H9 (cell line): ENCODE data around the gene HMSD. TPM values are rescaled to one million over a fixed set of nuclear protein-coding genes. Genes with fewer than 3 reads are reported as not detected.
"Not testable (repeated sequence)": the region's sequence is repeated elsewhere in the genome, so short reads cannot be mapped to it uniquely, and the experiment has no call there.

Experiments
- DNase-seq: peaks from one replicate; pipeline ENCODE4 v3.0.0-alpha.2; 2017
- H2AFZ ChIP-seq: one replicate; pipeline ENCODE4 v1.6.1; 2013; ENCODE audit warnings: mild to moderate bottlenecking, low read length, control low read depth, moderate library complexity
- H2AK5ac ChIP-seq: 2 replicates; pipeline ENCODE4 v1.6.1; 2013; ENCODE audit warnings: low read length, control low read depth, mixed read lengths; ENCODE audit not compliant: insufficient read length
- H2BK120ac ChIP-seq: one replicate; pipeline ENCODE4 v1.6.1; 2013; ENCODE audit warnings: low read depth, mild to moderate bottlenecking, low read length, control low read depth, inconsistent platforms; ENCODE audit not compliant: poor library complexity, severe bottlenecking
- H2BK12ac ChIP-seq: 2 replicates; pipeline ENCODE4 v1.6.1; 2013; ENCODE audit warnings: low read length, control low read depth, mixed read lengths, low read depth; ENCODE audit not compliant: insufficient read length
- H2BK15ac ChIP-seq: 2 replicates; pipeline ENCODE4 v1.6.1; 2013; ENCODE audit warnings: low read depth, low read length, control low read depth
- H2BK20ac ChIP-seq: one replicate; pipeline ENCODE4 v1.6.1; 2013; ENCODE audit warnings: low read depth, mild to moderate bottlenecking, low read length, control low read depth, inconsistent platforms; ENCODE audit not compliant: poor library complexity, severe bottlenecking
- H2BK5ac ChIP-seq: 2 replicates; pipeline ENCODE4 v1.6.1; 2013; ENCODE audit warnings: low read length, control low read depth, mixed read lengths; ENCODE audit not compliant: insufficient read length
- H3K14ac ChIP-seq: 2 replicates; pipeline ENCODE4 v1.6.1; 2013; ENCODE audit warnings: low read length, control low read depth; ENCODE audit not compliant: insufficient read depth
- H3K18ac ChIP-seq: 2 replicates; pipeline ENCODE4 v1.6.1; 2013; ENCODE audit warnings: low read depth, mild to moderate bottlenecking, mixed read lengths, low read length, control low read depth; ENCODE audit not compliant: insufficient read length
- H3K23ac ChIP-seq: 2 replicates; pipeline ENCODE4 v1.6.1; 2013; ENCODE audit warnings: low read length, control low read depth, mixed read lengths, low read depth; ENCODE audit not compliant: insufficient read length
- H3K23me2 ChIP-seq: 2 replicates; pipeline ENCODE4 v1.6.1; 2013; ENCODE audit warnings: low read depth, mild to moderate bottlenecking, mixed read lengths, low read length, control low read depth; ENCODE audit not compliant: insufficient read length, poor library complexity, severe bottlenecking
- H3K27ac ChIP-seq: 2 replicates; pipeline ENCODE4 v1.5.1; 2013; ENCODE audit warnings: low read length, control low read depth, mixed read lengths, low read depth; ENCODE audit not compliant: insufficient read length
- H3K27me3 ChIP-seq: 2 replicates; pipeline ENCODE4 v1.6.1; 2013; ENCODE audit warnings: low read length, control low read depth, inconsistent platforms; ENCODE audit not compliant: insufficient read depth
- H3K4ac ChIP-seq: 2 replicates; pipeline ENCODE4 v1.6.1; 2013; ENCODE audit warnings: low read depth, mild to moderate bottlenecking, control low read depth, inconsistent platforms, low read length, moderate library complexity
- H3K4me1 ChIP-seq: 2 replicates; pipeline ENCODE4 v1.6.1; 2013; ENCODE audit warnings: low read length, control low read depth, inconsistent platforms; ENCODE audit not compliant: insufficient read depth
- H3K4me2 ChIP-seq: 2 replicates; pipeline ENCODE4 v1.6.1; 2013; ENCODE audit warnings: low read length, control low read depth, mixed read lengths; ENCODE audit not compliant: insufficient read length, insufficient read depth
- H3K56ac ChIP-seq: 2 replicates; pipeline ENCODE4 v1.6.1; 2013; ENCODE audit warnings: low read depth, mild to moderate bottlenecking, mixed read lengths, low read length, control low read depth; ENCODE audit not compliant: insufficient read length
- H3K79me1 ChIP-seq: 2 replicates; pipeline ENCODE4 v1.6.1; 2013; ENCODE audit warnings: low read depth, mild to moderate bottlenecking, moderate library complexity, low read length, control low read depth, inconsistent platforms; ENCODE audit not compliant: insufficient read depth, poor library complexity, severe bottlenecking
- H3K79me2 ChIP-seq: 2 replicates; pipeline ENCODE4 v1.6.1; 2013; ENCODE audit warnings: low read length, control low read depth, inconsistent platforms; ENCODE audit not compliant: insufficient read depth
- H3K9ac ChIP-seq: 2 replicates; pipeline ENCODE4 v1.6.1; 2013; ENCODE audit warnings: low read length, control low read depth, mixed read lengths; ENCODE audit not compliant: insufficient read length; ENCODE audit errors: extremely low read depth
- H3K9me3 ChIP-seq: one replicate; pipeline ENCODE4 v1.6.1; 2013; ENCODE audit warnings: low read depth, low read length, inconsistent platforms; ENCODE audit not compliant: control insufficient read depth
- H3T11ph ChIP-seq: one replicate; pipeline ENCODE4 v1.6.1; 2013; ENCODE audit warnings: mild to moderate bottlenecking, low read length, control low read depth, inconsistent platforms
- H4K20me1 ChIP-seq: one replicate; pipeline ENCODE4 v1.6.1; 2013; ENCODE audit not compliant: control insufficient read depth, insufficient read length, insufficient read depth
- H4K5ac ChIP-seq: 2 replicates; pipeline ENCODE4 v1.6.1; 2013; ENCODE audit warnings: low read depth, mild to moderate bottlenecking, mixed read lengths, low read length, control low read depth; ENCODE audit not compliant: insufficient read length
- H4K8ac ChIP-seq: replicated peaks from 2 replicates; pipeline ENCODE4 v1.6.1; 2013; ENCODE audit warnings: low read length, control low read depth, mixed read lengths, low read depth; ENCODE audit not compliant: insufficient read length
- H4K91ac ChIP-seq: 2 replicates; pipeline ENCODE4 v1.6.1; 2013; ENCODE audit warnings: low read depth, mild to moderate bottlenecking, moderate library complexity, mixed read lengths, low read length, control low read depth; ENCODE audit not compliant: insufficient read length
- H3K27ac Mint-ChIP-seq, 3 experiments: 2 replicates in 2 of 3; 3 replicates in 1 of 3; pipeline ENCODE4 v1.8.0; 2020 to 2021; ENCODE audit warnings: mixed read lengths in 3 of 3, mild to moderate bottlenecking in 1 of 3, moderate library complexity in 1 of 3
- H3K27me3 Mint-ChIP-seq: 2 replicates; pipeline ENCODE4 v1.8.0; 2021; ENCODE audit warnings: low read depth, mild to moderate bottlenecking, moderate library complexity, mixed read lengths
- H3K36me3 Mint-ChIP-seq, 3 experiments: 2 replicates in 2 of 3; 3 replicates in 1 of 3; pipeline ENCODE4 v1.8.0; 2020 to 2021; ENCODE audit warnings: low read depth in 3 of 3, mixed read lengths in 3 of 3; ENCODE audit not compliant: insufficient read depth in 1 of 3
- H3K4me1 Mint-ChIP-seq, 2 experiments: 2 replicates each; pipeline ENCODE4 v1.8.0; 2020; ENCODE audit warnings: mixed read lengths in 2 of 2
- H3K4me3 Mint-ChIP-seq, 2 experiments: 2 replicates in 1 of 2; 3 replicates in 1 of 2; pipeline ENCODE4 v1.8.0; 2020 to 2021; ENCODE audit warnings: mild to moderate bottlenecking in 2 of 2, mixed read lengths in 2 of 2, moderate library complexity in 1 of 2
- H3K9me3 Mint-ChIP-seq, 2 experiments: 2 replicates in 1 of 2; 3 replicates in 1 of 2; pipeline ENCODE4 v1.8.0; 2020; ENCODE audit warnings: mild to moderate bottlenecking in 2 of 2, mixed read lengths in 2 of 2, moderate library complexity in 1 of 2
- CTCF ChIP-seq: fragments of 200-600 bp; sonication (generic); conservative IDR thresholded peaks from 3 replicates; pipeline ENCODE4 v1.8.0; 2021; ENCODE audit warnings: antibody characterized with exemption, mild to moderate bottlenecking
- WGBS: extraction: QIAGEN DNeasy Blood & Tissue Kit; methylation state at CpG from one replicate; pipeline ENCODE4 v1.1.7; 2013; ENCODE audit warnings: missing lambda C conversion rate, low lambda C conversion rate, mixed read lengths; ENCODE audit not compliant: insufficient read length; ENCODE audit errors: extremely low coverage; 5-methylcytosine and 5-hydroxymethylcytosine counted together
- total RNA-seq: library from RNA; stranded (reverse); gene quantifications from 2 replicates; pipeline ENCODE4 v1.2.1, GENCODE V29; 2021

Gene HMSD
- total RNA-seq, 1 experiment from 2014 or later, result 6.6 TPM

DNA sequence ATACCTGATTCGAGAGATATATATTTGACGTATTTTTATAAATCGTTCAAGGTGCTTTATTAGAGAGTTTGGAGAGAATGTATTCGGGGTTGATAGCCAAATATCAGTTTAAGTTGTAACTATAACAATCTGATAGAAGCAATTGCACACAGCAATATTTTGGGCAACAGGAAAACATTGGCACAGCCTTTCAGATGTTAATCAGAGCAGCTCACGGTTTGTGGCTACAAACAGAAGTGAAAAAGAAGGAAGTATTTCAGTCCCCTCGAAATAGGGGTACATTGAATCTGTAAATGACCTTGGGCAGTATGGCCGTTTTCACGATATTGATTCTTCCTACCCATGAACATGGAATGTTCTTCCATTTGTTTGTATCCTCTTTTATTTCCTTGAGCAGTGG lies 20.8 kb upstream of the HMSD start:
- no peak overlapping the region for H3T11ph ChIP-seq
- Mint-ChIP-seq H3K36me3 (no peaks in the 10 kb centered on the region), H3K9me3 (no peaks in the 10 kb centered on the region), H3K27ac (no peak overlapping the region), H3K27me3 (no peaks in the 10 kb centered on the region; the same call in 1 of the 2 replicates), H3K4me3 (no peak overlapping the region), H3K4me1 (no peaks in the 10 kb centered on the region)
- H3K79me2 ChIP-seq, result no peaks in the 10 kb centered on the region
- H4K20me1 ChIP-seq, result no peaks in the 10 kb centered on the region
- H2AK5ac ChIP-seq, result no peak overlapping the region
- no peak overlapping the region for H3K9ac ChIP-seq
- no peak overlapping the region for H2BK120ac ChIP-seq
- H3K79me1 ChIP-seq, result no peaks in the 10 kb centered on the region
- H3K56ac ChIP-seq, result no peak overlapping the region
- H3K23me2 ChIP-seq, result no peaks in the 10 kb centered on the region
- no peak overlapping the region for H3K4ac ChIP-seq
- H3K4me2 ChIP-seq, result no peak overlapping the region
- no peak for DNase-seq
- WGBS, result 100% methylated on average over 2 of the region's 8 CpGs
- TF ChIP-seq CTCF, result no peak
- H3K18ac ChIP-seq, result no peak overlapping the region
- no peak overlapping the region for H3K27ac ChIP-seq
- H4K8ac ChIP-seq, result no peak overlapping the region
- H4K5ac ChIP-seq, result no peak overlapping the region
- no peak overlapping the region for H2BK20ac ChIP-seq
- no peak overlapping the region for H2BK12ac ChIP-seq
- H2BK5ac ChIP-seq, result no peak overlapping the region
- no peak overlapping the region for H4K91ac ChIP-seq
- H3K4me1 ChIP-seq, result no peaks in the 10 kb centered on the region
- H2AFZ ChIP-seq, result no peak overlapping the region
- no peak overlapping the region for H2BK15ac ChIP-seq
- no peaks in the 10 kb centered on the region for H3K27me3 ChIP-seq
- no peak overlapping the region for H3K14ac ChIP-seq
- no peak overlapping the region for H3K23ac ChIP-seq
- no peaks in the 10 kb centered on the region for H3K9me3 ChIP-seq

DNA sequence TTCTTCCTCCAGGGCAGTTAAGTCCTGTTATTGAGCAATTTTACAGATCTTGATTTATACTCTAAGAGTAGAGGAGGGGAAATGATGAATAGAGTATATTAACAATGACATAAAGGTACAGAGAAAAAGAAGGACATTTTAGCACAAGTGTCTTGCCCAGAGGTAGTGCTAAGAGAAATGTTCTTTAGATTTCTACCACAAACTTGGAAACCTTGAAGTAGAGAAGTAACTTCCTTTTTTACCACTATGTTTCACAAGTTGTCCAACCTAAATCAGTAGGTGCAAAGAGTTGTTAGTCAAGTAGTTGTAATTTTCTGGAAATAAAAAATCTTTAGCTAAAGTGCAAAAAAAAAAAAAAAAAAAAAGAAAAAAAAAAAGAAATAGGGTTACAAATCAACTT lies 19.7 kb upstream of the HMSD start:
- not testable (repeated sequence) for H3K9me3 Mint-ChIP-seq, H3K23ac ChIP-seq, H4K8ac ChIP-seq, H3K79me1 ChIP-seq, H3K56ac ChIP-seq, H2BK20ac ChIP-seq, H3K79me2 ChIP-seq, DNase-seq, H3T11ph ChIP-seq, H2BK15ac ChIP-seq, H2AK5ac ChIP-seq, H3K9ac ChIP-seq, H3K4me2 ChIP-seq, H2BK120ac ChIP-seq, H3K36me3 Mint-ChIP-seq, H3K27ac Mint-ChIP-seq, H3K14ac ChIP-seq, H3K9me3 ChIP-seq, H3K27ac ChIP-seq, H3K27me3 Mint-ChIP-seq, H3K4me1 ChIP-seq, H2BK5ac ChIP-seq, H3K23me2 ChIP-seq, H2BK12ac ChIP-seq, H2AFZ ChIP-seq, H4K20me1 ChIP-seq, H4K91ac ChIP-seq, H3K4me1 Mint-ChIP-seq, H3K4ac ChIP-seq, H3K18ac ChIP-seq, H3K27me3 ChIP-seq, H3K4me3 Mint-ChIP-seq, H4K5ac ChIP-seq
